ENCODE measurements around the gene LDLRAD3.

Gene LDLRAD3

DNA sequence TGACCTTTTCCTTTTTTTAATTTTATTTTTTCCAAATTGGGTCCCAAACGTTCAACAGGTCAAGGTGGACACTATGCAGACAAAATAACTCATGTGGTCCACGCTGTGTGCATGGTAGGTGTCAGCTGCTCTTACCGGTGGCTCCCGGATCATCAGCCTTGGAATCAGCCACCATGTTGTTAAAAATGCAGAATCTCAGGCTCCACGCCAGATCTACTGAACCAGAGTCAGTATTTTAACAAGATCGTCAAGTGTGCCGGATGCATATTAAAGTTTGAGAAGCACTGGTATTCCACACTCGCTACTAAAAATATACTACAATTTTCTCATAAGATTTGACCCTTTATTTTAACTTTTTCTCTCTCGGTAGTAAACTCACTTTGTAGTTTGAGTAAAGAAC is 553 bp upstream of the LDLRAD3 start:
- no peak overlapping the region for H3K4me3 ChIP-seq (replicated peaks; ENCODE audit: low read depth, low read length)
- H3K27me3 ChIP-seq (replicated peaks; ENCODE audit: control insufficient read depth, insufficient read depth, low read length), result peaks cover 1% of the 10 kb centered on the region; the same call in 1 of the 2 replicates
- no peak for DNase-seq (ENCODE audit: extremely low read depth, insufficient read length)
- no peaks in the 10 kb centered on the region for H3K36me3 ChIP-seq (ENCODE audit: control insufficient read depth, insufficient read depth, low read length)
- TF ChIP-seq, protein P1, sequence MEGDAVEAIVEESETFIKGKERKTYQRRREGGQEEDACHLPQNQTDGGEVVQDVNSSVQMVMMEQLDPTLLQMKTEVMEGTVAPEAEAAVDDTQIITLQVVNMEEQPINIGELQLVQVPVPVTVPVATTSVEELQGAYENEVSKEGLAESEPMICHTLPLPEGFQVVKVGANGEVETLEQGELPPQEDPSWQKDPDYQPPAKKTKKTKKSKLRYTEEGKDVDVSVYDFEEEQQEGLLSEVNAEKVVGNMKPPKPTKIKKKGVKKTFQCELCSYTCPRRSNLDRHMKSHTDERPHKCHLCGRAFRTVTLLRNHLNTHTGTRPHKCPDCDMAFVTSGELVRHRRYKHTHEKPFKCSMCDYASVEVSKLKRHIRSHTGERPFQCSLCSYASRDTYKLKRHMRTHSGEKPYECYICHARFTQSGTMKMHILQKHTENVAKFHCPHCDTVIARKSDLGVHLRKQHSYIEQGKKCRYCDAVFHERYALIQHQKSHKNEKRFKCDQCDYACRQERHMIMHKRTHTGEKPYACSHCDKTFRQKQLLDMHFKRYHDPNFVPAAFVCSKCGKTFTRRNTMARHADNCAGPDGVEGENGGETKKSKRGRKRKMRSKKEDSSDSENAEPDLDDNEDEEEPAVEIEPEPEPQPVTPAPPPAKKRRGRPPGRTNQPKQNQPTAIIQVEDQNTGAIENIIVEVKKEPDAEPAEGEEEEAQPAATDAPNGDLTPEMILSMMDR (IDR thresholded peaks at IDR 0.05; ENCODE audit: insufficient read depth, low read length, poor library complexity, severe bottlenecking), result no peak

DNA sequence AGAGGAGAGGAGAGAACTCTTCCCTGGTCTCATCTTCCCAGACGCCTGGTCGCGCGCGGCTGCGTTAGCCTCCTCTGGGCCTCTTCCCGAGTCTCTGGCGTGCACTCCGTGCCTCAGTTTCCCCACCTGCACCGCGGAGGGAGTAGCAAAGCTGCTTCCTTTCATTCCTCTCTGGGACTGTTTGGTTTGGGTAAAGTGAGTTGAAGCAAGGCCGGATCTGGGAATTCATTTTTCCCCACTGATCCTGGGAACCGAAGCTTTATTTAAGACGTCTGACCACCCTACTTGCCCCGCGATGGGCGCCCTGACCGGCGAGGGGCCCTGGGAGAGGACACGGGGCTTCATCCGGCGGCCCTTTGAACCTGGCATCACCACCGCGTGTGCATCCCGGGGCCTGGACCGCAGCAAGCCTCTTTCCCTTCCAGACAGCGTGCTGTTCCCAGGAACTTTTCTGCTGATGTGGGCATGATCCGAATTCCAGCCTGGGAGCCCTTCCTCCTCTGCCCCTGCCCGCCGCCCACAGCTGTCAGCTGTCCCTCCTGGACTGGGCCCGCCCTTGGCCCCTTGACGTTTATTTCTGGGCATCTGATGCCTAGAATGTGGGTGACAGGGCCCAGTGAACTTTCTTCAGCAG is 758 bp downstream of the LDLRAD3 start:
- H3K27me3 ChIP-seq (replicated peaks; ENCODE audit: control insufficient read depth, insufficient read depth, low read length), result peaks cover 1% of the 10 kb centered on the region; the same call in 1 of the 2 replicates
- TF ChIP-seq, protein P1 (IDR thresholded peaks at IDR 0.05; ENCODE audit: insufficient read depth, low read length, poor library complexity, severe bottlenecking), result no peak
- no peaks in the 10 kb centered on the region for H3K36me3 ChIP-seq (ENCODE audit: control insufficient read depth, insufficient read depth, low read length)
- peak overlapping the region; percentile 27; the same call in 1 of the 2 replicates for H3K4me3 ChIP-seq (replicated peaks; ENCODE audit: low read depth, low read length)
- DNase-seq (ENCODE audit: extremely low read depth, insufficient read length), result no peak

DNA sequence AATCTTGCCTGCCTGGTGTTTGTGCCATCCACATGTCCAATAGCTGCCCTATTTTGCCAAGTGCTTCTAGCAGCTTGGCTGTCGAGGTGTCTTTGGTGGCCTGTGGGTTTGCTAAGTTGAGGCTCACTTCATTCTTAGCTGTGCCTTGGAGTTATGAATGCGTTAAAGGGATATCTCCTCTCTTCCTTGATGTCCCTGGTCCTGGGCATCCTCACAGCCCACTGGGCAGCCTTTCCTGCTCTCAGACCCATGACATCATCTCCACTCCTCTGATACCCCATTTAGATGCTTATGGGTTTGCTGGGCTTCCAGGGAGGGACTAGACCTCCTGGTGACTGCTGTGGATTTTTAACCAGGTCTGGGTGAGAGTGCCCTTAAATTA is 1.3 kb downstream of the LDLRAD3 start:
- Histone ChIP-seq H3K36me3 (ENCODE audit: control insufficient read depth, insufficient read depth, low read length) (no peaks in the 10 kb centered on the region), H3K4me3 (replicated peaks; ENCODE audit: low read depth, low read length) (no peak overlapping the region), H3K27me3 (replicated peaks; ENCODE audit: control insufficient read depth, insufficient read depth, low read length) (peaks cover 1% of the 10 kb centered on the region; the same call in 1 of the 2 replicates)
- TF ChIP-seq, protein P1 (IDR thresholded peaks at IDR 0.05; ENCODE audit: insufficient read depth, low read length, poor library complexity, severe bottlenecking), result no peak
- DNase-seq (ENCODE audit: extremely low read depth, insufficient read length), result no peak

DNA sequence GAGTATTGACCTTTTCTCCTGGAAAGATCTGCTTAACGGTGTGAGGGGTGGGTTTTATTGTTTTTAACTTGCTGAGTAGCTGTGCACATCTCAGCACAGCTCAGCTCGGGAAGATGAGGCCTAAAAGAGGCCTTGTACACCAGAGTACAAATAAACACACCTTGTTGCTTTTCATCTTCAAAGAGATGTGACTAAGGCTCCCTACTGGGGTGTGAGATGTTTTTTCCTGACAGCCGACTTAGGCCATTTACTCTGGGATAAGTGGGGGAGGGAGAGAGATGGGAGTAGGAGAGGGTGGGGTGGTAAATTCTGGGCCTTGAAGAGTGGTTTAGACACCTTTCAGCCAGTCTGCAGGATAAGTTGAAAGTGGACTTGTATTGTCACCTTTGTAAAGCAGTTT is 2.9 kb downstream of the LDLRAD3 start:
- Histone ChIP-seq H3K4me3 (replicated peaks; ENCODE audit: low read depth, low read length) (no peak overlapping the region), H3K36me3 (ENCODE audit: control insufficient read depth, insufficient read depth, low read length) (no peaks in the 10 kb centered on the region), H3K27me3 (replicated peaks; ENCODE audit: control insufficient read depth, insufficient read depth, low read length) (no peaks in the 10 kb centered on the region)
- TF ChIP-seq, protein P1 (IDR thresholded peaks at IDR 0.05; ENCODE audit: insufficient read depth, low read length, poor library complexity, severe bottlenecking), result no peak
- no peak for DNase-seq (ENCODE audit: extremely low read depth, insufficient read length)

DNA sequence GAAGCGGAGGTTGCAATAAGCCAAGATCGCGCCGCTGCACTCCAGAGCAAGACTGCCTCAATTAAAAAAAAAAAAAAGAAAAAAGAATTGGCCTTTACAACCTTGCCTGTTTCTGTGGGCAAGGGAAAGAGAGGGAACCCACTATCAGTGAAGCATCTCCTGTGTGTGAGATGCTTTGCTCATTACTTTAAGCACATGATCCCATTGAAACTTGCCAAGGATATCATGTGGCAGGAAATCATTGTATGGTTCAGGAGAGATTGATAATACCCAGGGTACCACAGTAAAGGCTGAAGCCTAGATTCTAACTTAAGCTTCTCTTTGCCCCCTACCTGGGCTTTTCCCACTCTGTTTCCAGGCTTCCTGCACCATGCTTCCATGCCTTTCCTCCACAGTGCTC is 3.6 kb downstream of the LDLRAD3 start:
- Histone ChIP-seq H3K36me3 (ENCODE audit: control insufficient read depth, insufficient read depth, low read length) (no peaks in the 10 kb centered on the region), H3K4me3 (replicated peaks; ENCODE audit: low read depth, low read length) (no peak overlapping the region), H3K27me3 (replicated peaks; ENCODE audit: control insufficient read depth, insufficient read depth, low read length) (no peaks in the 10 kb centered on the region)
- TF ChIP-seq, protein P1 (IDR thresholded peaks at IDR 0.05; ENCODE audit: insufficient read depth, low read length, poor library complexity, severe bottlenecking), result no peak
- no peak for DNase-seq (ENCODE audit: extremely low read depth, insufficient read length)

DNA sequence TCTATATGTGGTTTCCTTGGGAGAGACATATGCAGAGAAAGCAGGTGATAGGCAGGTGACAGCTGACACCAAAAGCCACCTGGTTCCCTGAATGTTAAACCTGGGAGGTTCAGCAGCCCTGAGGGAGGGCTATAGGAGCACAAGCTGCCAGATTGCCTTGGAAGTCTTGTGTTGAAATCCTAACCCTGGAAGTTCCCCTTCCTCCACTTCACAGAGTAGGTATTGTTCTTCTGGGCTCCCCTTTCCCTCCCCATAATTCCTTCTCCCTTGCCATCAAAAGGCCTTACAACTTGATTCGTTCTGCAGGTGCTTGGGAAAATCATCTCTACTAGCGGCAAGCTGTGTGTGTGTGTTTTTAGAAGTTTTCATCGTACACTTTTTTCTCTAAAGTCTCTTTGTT is 5.4 kb downstream of the LDLRAD3 start:
- TF ChIP-seq, protein P1 (IDR thresholded peaks at IDR 0.05; ENCODE audit: insufficient read depth, low read length, poor library complexity, severe bottlenecking), result no peak
- H3K4me3 ChIP-seq (replicated peaks; ENCODE audit: low read depth, low read length), result no peak overlapping the region
- no peak for DNase-seq (ENCODE audit: extremely low read depth, insufficient read length)

More for the DNA sequence above, 5.4 kb downstream of the LDLRAD3 start:
- H3K36me3 ChIP-seq (ENCODE audit: control insufficient read depth, insufficient read depth, low read length), result no peaks in the 10 kb centered on the region
- H3K27me3 ChIP-seq (replicated peaks; ENCODE audit: control insufficient read depth, insufficient read depth, low read length), result no peaks in the 10 kb centered on the region; the same call in 1 of the 2 replicates

Data from GM06990 (cell line).